HepG2 (cell line): Measurements from ENCODE around the gene CEACAM16. TPM values are rescaled to one million over a fixed set of nuclear protein-coding genes. Genes with fewer than 3 reads are reported as not detected.

ENCODE experiments used
- BRCA1 ChIP-seq: sonication (generic); formaldehyde crosslinking; IDR thresholded peaks from 2 replicates; pipeline ENCODE4 v1.4.0; 2020; ENCODE audit warnings: missing genetic modification reagents
- HOXA5 ChIP-seq: sonication (generic); formaldehyde crosslinking; IDR thresholded peaks from 2 replicates; pipeline ENCODE4 v1.4.0; 2020; ENCODE audit warnings: missing genetic modification reagents
- KDM6A ChIP-seq: IDR thresholded peaks from 2 replicates; pipeline ENCODE4 v1.6.1; 2016; ENCODE audit warnings: low read depth
- MAZ ChIP-seq, 2 experiments: sonication (generic) in 1 of 2; formaldehyde crosslinking in 1 of 2; IDR thresholded peaks; 2 replicates each; pipeline versions ENCODE4 v1.5.0 to v1.6.1; 2012 to 2020; ENCODE audit warnings: low read depth in 2 of 2, mild to moderate bottlenecking in 2 of 2, borderline replicate concordance in 1 of 2, improper control_type of control experiment in 1 of 2, low read length in 1 of 2, missing genetic modification reagents in 1 of 2, moderate library complexity in 1 of 2
- NCOR1 ChIP-seq: fragments of 200-600 bp; sonication (generic); IDR thresholded peaks from 2 replicates; pipeline ENCODE4 v1.7.0; 2017; ENCODE audit warnings: antibody characterized with exemption, low read length, borderline replicate concordance
- SNAI1 ChIP-seq: sonication (generic); formaldehyde crosslinking; IDR thresholded peaks from 2 replicates; pipeline ENCODE4 v1.5.0; 2020; ENCODE audit warnings: mild to moderate bottlenecking, missing genetic modification reagents, borderline replicate concordance
- SPEN ChIP-seq: sonication (generic); formaldehyde crosslinking; IDR thresholded peaks from 2 replicates; pipeline ENCODE4 v1.5.1; 2020; ENCODE audit warnings: low read depth, mild to moderate bottlenecking, missing genetic modification reagents
- TBX2 ChIP-seq: sonication (generic); formaldehyde crosslinking; IDR thresholded peaks from 2 replicates; pipeline ENCODE4 v1.5.0; 2020; ENCODE audit warnings: missing genetic modification reagents, mild to moderate bottlenecking, borderline replicate concordance
- ZBTB3 ChIP-seq: sonication (generic); formaldehyde crosslinking; IDR thresholded peaks from 2 replicates; pipeline ENCODE4 v1.4.0; 2020; ENCODE audit warnings: low read depth, mild to moderate bottlenecking, moderate library complexity, missing genetic modification reagents, borderline replicate concordance
- ZNF143 ChIP-seq: sonication (generic); formaldehyde crosslinking; IDR thresholded peaks from 2 replicates; pipeline ENCODE4 v1.4.0; 2020; ENCODE audit warnings: missing genetic modification reagents
- ZNF644 ChIP-seq: IDR thresholded peaks from 2 replicates; pipeline ENCODE4 v1.6.1; 2016; ENCODE audit warnings: low read depth
- polyA plus RNA-seq, 8 experiments: library from polyadenylated mRNA; depleted of rRNA in 3 of 8; stranded (reverse) in 7 of 8; unstranded in 1 of 8; fragments of >200 nt; fragmentation: Illumina TruSeq in 4 of 8; extraction: Trizol in 4 of 8; gene quantifications; 2 replicates each; pipeline versions ENCODE4 v1.2.1 to v1.2.3, GENCODE V29; 2011 to 2016; ENCODE audit warnings: low read depth in 4 of 8, missing spikeins in 1 of 8, mixed read lengths in 1 of 8; ENCODE audit not compliant: insufficient read depth in 1 of 8
- total RNA-seq, 5 experiments: library from RNA; depleted of rRNA; stranded (reverse); fragments of >200 nt; fragmentation: Illumina TruSeq; extraction: Trizol; gene quantifications; 2 replicates each; pipeline ENCODE4 v1.2.3, GENCODE V29; 2016; ENCODE audit warnings: low read depth in 1 of 5
- TF ChIP-seq, protein P1 (sequence below): sonication (generic); formaldehyde crosslinking; IDR thresholded peaks from 2 replicates; pipeline ENCODE4 v1.4.0; 2020; ENCODE audit warnings: missing genetic modification reagents
- TF ChIP-seq, protein P2 (sequence below), 2 experiments: fragments of 450-650 bp in 1 of 2; sonication (generic) in 1 of 2; formaldehyde crosslinking in 1 of 2; IDR thresholded peaks; 2 replicates each; pipeline versions ENCODE4 v1.6.1 to v1.8.0; 2016 to 2022; ENCODE audit warnings: antibody characterized with exemption in 1 of 2, mild to moderate bottlenecking in 1 of 2, missing genetic modification reagents in 1 of 2
- TF ChIP-seq, protein P3 (sequence below): sonication (generic); formaldehyde crosslinking; IDR thresholded peaks from 2 replicates; pipeline ENCODE4 v1.8.0; 2022; ENCODE audit warnings: mild to moderate bottlenecking, missing genetic modification reagents, moderate library complexity

The CEACAM16 gene
- total and polyA plus RNA-seq, 2 of the 13 experiments (the other 11 are each of a cell fraction or from before 2014, with no cell fraction given): not detected

DNA sequence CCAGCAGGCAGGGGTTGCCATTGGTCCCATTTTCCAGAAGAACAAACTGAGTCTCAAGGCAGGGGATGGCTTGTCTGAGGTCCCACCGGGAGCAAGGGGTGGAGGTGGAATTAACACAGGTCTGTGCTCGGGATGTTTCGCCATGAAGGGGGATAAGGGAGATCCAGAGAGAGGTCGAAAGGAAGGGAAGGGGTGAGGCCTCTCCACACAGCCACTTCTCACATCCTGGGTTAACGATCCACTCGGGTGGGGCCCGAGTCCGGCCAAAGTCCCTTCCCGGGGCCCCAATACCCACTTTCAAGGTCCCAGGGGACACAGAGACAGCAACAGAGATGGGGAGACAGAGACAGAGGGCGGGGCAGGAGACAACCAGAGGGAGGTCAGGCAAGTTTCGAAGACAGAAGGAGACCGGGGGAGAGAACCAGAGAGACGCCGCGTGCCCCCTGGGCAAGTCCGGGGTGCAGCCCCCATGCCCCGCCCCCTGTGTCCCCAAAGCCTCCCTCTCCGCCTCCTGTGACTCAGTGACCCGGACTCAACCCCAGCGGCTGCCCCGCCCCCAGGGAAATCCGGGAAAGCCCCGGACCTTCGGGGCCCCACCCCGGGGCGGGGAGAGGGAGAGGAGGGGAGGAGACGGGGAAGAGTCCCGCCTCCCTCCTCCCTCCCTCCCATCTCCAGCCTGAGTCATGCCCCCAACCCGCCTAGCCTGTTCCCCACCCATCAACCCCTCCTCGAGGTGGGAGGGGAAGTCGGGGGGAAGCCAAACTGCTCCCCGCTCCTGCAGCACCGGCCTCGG lies 48.2 kb downstream of the CEACAM16 start (continued):
- TF ChIP-seq, protein P1, sequence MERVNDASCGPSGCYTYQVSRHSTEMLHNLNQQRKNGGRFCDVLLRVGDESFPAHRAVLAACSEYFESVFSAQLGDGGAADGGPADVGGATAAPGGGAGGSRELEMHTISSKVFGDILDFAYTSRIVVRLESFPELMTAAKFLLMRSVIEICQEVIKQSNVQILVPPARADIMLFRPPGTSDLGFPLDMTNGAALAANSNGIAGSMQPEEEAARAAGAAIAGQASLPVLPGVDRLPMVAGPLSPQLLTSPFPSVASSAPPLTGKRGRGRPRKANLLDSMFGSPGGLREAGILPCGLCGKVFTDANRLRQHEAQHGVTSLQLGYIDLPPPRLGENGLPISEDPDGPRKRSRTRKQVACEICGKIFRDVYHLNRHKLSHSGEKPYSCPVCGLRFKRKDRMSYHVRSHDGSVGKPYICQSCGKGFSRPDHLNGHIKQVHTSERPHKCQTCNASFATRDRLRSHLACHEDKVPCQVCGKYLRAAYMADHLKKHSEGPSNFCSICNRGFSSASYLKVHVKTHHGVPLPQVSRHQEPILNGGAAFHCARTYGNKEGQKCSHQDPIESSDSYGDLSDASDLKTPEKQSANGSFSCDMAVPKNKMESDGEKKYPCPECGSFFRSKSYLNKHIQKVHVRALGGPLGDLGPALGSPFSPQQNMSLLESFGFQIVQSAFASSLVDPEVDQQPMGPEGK (CRISPR knock-in tag): peak; percentile 90
- no peak for TF ChIP-seq BRCA1 (CRISPR knock-in tag)
- peak; percentile 43; the same call in 1 of the 2 replicates for TF ChIP-seq TBX2 (CRISPR knock-in tag)
- TF ChIP-seq ZBTB3 (CRISPR knock-in tag): no peak
- TF ChIP-seq ZNF143 (CRISPR knock-in tag): no peak
- 0 out of 2 replicates have a peak, but pooled peaks have one; percentile 14 for TF ChIP-seq ZNF644
- peak; percentile 98 for TF ChIP-seq MAZ (IDR thresholded peaks at IDR 0.05; ENCODE audit: borderline replicate concordance, low read depth, low read length)
- peak; percentile 43 for TF ChIP-seq MAZ (CRISPR knock-in tag; IDR thresholded peaks at IDR 0.05; ENCODE audit: low read depth)
- TF ChIP-seq, protein P2, sequence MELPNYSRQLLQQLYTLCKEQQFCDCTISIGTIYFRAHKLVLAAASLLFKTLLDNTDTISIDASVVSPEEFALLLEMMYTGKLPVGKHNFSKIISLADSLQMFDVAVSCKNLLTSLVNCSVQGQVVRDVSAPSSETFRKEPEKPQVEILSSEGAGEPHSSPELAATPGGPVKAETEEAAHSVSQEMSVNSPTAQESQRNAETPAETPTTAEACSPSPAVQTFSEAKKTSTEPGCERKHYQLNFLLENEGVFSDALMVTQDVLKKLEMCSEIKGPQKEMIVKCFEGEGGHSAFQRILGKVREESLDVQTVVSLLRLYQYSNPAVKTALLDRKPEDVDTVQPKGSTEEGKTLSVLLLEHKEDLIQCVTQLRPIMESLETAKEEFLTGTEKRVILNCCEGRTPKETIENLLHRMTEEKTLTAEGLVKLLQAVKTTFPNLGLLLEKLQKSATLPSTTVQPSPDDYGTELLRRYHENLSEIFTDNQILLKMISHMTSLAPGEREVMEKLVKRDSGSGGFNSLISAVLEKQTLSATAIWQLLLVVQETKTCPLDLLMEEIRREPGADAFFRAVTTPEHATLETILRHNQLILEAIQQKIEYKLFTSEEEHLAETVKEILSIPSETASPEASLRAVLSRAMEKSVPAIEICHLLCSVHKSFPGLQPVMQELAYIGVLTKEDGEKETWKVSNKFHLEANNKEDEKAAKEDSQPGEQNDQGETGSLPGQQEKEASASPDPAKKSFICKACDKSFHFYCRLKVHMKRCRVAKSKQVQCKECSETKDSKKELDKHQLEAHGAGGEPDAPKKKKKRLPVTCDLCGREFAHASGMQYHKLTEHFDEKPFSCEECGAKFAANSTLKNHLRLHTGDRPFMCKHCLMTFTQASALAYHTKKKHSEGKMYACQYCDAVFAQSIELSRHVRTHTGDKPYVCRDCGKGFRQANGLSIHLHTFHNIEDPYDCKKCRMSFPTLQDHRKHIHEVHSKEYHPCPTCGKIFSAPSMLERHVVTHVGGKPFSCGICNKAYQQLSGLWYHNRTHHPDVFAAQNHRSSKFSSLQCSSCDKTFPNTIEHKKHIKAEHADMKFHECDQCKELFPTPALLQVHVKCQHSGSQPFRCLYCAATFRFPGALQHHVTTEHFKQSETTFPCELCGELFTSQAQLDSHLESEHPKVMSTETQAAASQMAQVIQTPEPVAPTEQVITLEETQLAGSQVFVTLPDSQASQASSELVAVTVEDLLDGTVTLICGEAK (IDR thresholded peaks at IDR 0.05): no peak
- TF ChIP-seq, protein P2 (CRISPR knock-in tag; IDR thresholded peaks at IDR 0.05): no peak
- TF ChIP-seq SNAI1: no peak
- TF ChIP-seq NCOR1: peak; percentile 95
- peak; percentile 57; the same call in 1 of the 2 replicates for TF ChIP-seq KDM6A (CRISPR knock-in tag)
- TF ChIP-seq SPEN (CRISPR knock-in tag): 0 out of 2 replicates have a peak, but pooled peaks have one; percentile 35
- TF ChIP-seq, protein P3, sequence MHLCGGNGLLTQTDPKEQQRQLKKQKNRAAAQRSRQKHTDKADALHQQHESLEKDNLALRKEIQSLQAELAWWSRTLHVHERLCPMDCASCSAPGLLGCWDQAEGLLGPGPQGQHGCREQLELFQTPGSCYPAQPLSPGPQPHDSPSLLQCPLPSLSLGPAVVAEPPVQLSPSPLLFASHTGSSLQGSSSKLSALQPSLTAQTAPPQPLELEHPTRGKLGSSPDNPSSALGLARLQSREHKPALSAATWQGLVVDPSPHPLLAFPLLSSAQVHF (CRISPR knock-in tag): no peak
- no peak for TF ChIP-seq HOXA5 (CRISPR knock-in tag)
